ENCODE results near the gene HNRNPK. TPM values are rescaled to one million over a fixed set of nuclear protein-coding genes. Genes with fewer than 3 reads are reported as not detected.

HNRNPK gene
- total and polyA plus RNA-seq, 2 of the 13 experiments (the other 11 are each of a cell fraction or from before 2014, with no cell fraction given): 321 to 712 TPM

DNA sequence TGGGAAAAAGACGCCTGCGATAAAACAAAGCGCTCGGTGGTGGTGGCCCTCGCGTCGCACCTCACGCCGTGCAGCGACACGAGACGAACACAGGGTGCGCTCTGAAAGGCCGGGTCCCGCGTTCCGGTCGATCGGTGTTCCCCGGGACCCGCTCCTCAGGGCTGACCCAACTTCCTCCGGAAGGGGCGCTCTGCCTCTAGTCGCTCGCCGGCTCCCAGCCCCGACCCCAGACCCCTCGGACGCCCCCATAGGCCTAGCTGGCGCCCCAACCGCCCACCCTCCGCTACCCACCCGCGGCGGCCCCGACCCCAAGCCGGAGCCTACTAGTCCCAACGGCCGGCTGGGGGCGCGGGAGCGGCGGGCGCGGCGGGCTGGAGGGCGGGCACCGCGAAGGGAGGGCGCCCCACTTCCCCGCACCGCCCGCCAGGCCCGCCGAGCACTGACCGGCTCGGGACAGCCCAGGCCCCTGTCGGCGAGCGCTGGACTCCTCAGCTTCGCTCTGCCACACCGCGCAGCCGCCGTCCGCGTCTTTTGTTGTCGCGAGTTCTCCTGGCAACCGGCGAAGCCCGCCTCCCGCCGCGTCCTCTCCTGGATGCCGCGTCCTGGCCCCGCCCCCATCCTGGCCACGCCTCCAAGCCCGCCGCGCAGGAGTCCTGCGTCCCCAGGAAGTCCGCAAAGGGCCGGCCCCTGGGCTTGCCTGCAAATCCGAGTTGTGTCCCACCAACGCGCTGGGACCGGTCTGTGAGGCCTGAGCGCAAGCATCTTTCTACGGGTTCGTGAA, 58.9 kb downstream of the HNRNPK start, which contains the start of gene KIF27 (continued):
- TF ChIP-seq, protein P1, sequence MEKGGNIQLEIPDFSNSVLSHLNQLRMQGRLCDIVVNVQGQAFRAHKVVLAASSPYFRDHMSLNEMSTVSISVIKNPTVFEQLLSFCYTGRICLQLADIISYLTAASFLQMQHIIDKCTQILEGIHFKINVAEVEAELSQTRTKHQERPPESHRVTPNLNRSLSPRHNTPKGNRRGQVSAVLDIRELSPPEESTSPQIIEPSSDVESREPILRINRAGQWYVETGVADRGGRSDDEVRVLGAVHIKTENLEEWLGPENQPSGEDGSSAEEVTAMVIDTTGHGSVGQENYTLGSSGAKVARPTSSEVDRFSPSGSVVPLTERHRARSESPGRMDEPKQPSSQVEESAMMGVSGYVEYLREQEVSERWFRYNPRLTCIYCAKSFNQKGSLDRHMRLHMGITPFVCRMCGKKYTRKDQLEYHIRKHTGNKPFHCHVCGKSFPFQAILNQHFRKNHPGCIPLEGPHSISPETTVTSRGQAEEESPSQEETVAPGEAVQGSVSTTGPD (CRISPR knock-in tag; IDR thresholded peaks at IDR 0.05): 0 out of 2 replicates have a peak, but pooled peaks have one; percentile 16
- TF ChIP-seq SNAPC2 (CRISPR knock-in tag; IDR thresholded peaks at IDR 0.05) (no peak), GTF3A (CRISPR knock-in tag; conservative IDR thresholded peaks at IDR 0.05) (no peak), IRX3 (CRISPR knock-in tag; IDR thresholded peaks at IDR 0.05; ENCODE audit: borderline replicate concordance, low read depth) (peak; percentile 82), SSRP1 (CRISPR knock-in tag; IDR thresholded peaks at IDR 0.05) (no peak), AGO1 (IDR thresholded peaks at IDR 0.05; ENCODE audit: low read depth, low read length, poor library complexity, severe bottlenecking) (no peak), KDM2A (CRISPR knock-in tag; IDR thresholded peaks at IDR 0.05; ENCODE audit: borderline replicate concordance, low read depth) (peak; percentile 31; the same call in 1 of the 2 replicates), HNRNPUL1 (IDR thresholded peaks at IDR 0.05; ENCODE audit: low read depth, low read length) (no peak), PAWR (CRISPR knock-in tag; IDR thresholded peaks at IDR 0.05; ENCODE audit: borderline replicate concordance) (no peak)
- TF ChIP-seq, protein P2, sequence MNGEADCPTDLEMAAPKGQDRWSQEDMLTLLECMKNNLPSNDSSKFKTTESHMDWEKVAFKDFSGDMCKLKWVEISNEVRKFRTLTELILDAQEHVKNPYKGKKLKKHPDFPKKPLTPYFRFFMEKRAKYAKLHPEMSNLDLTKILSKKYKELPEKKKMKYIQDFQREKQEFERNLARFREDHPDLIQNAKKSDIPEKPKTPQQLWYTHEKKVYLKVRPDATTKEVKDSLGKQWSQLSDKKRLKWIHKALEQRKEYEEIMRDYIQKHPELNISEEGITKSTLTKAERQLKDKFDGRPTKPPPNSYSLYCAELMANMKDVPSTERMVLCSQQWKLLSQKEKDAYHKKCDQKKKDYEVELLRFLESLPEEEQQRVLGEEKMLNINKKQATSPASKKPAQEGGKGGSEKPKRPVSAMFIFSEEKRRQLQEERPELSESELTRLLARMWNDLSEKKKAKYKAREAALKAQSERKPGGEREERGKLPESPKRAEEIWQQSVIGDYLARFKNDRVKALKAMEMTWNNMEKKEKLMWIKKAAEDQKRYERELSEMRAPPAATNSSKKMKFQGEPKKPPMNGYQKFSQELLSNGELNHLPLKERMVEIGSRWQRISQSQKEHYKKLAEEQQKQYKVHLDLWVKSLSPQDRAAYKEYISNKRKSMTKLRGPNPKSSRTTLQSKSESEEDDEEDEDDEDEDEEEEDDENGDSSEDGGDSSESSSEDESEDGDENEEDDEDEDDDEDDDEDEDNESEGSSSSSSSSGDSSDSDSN (CRISPR knock-in tag; IDR thresholded peaks at IDR 0.05): peak; percentile 77; the same call in 1 of the 2 replicates
- TF ChIP-seq, protein P3, sequence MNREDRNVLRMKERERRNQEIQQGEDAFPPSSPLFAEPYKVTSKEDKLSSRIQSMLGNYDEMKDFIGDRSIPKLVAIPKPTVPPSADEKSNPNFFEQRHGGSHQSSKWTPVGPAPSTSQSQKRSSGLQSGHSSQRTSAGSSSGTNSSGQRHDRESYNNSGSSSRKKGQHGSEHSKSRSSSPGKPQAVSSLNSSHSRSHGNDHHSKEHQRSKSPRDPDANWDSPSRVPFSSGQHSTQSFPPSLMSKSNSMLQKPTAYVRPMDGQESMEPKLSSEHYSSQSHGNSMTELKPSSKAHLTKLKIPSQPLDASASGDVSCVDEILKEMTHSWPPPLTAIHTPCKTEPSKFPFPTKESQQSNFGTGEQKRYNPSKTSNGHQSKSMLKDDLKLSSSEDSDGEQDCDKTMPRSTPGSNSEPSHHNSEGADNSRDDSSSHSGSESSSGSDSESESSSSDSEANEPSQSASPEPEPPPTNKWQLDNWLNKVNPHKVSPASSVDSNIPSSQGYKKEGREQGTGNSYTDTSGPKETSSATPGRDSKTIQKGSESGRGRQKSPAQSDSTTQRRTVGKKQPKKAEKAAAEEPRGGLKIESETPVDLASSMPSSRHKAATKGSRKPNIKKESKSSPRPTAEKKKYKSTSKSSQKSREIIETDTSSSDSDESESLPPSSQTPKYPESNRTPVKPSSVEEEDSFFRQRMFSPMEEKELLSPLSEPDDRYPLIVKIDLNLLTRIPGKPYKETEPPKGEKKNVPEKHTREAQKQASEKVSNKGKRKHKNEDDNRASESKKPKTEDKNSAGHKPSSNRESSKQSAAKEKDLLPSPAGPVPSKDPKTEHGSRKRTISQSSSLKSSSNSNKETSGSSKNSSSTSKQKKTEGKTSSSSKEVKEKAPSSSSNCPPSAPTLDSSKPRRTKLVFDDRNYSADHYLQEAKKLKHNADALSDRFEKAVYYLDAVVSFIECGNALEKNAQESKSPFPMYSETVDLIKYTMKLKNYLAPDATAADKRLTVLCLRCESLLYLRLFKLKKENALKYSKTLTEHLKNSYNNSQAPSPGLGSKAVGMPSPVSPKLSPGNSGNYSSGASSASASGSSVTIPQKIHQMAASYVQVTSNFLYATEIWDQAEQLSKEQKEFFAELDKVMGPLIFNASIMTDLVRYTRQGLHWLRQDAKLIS (CRISPR knock-in tag; IDR thresholded peaks at IDR 0.05): no peak

Data from HepG2 (cell line).